ENCODE results near the gene PTPRQ. TPM values are rescaled to one million over a fixed set of nuclear protein-coding genes. Genes with fewer than 3 reads are reported as not detected.

The PTPRQ gene
- total RNA-seq, 1 experiment from 2014 or later, result not detected

DNA sequence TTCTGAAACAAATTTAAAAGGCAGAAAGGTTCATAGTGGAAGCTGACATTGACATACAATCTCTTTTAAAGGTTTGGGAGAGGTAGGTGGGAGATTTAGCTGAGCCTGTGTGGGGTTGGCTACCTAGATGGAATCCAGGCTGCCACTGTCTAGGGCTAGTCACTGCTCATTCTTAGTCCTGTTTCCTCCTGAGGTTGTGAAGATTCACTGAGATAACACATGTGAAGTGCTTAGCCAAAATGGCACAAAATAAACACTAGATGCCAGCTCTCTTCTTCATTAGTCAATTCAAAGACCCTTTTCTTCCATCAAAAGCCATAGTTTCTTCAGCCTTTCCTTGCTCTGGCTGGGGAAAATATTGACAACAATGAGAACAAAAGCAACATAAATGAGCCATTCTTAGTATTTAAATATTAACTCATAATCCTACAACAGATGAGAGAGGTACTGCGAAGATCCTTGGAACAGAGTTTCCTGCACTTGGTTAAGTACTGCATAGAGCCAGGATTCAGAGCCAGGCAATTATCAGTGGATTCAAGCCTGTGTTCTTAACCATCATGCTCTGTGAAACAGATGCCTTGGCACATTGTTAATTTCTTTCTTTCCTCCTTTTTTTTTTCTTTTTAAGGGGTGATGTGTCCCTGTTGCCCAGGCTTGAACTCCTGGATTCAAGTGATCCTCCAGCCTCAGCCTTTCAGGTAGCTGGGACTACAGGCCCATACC is 266.9 kb downstream of the PTPRQ start:
- no peaks in the 10 kb centered on the region for H3K27me3 ChIP-seq (replicated peaks; ENCODE audit: control insufficient read depth, insufficient read depth, low read length)
- TF ChIP-seq CTCF (IDR thresholded peaks at IDR 0.05; ENCODE audit: insufficient read depth in 1 of 2, low read depth in 1 of 2, low read length in 1 of 2, severe bottlenecking in 1 of 2, unreplicated experiment in 1 of 2), result no peak
- no peaks in the 10 kb centered on the region for H3K4me1 ChIP-seq
- Mint-ChIP-seq H3K27ac (ENCODE audit: unreplicated experiment) (no peak overlapping the region), H3K4me3 (ENCODE audit: unreplicated experiment) (no peak overlapping the region), H3K27me3 (ENCODE audit: insufficient read depth, unreplicated experiment) (peaks cover 3% of the 10 kb centered on the region), H3K4me1 (ENCODE audit: low read depth, unreplicated experiment) (no peaks in the 10 kb centered on the region), H3K9me3 (ENCODE audit: unreplicated experiment) (no peaks in the 10 kb centered on the region), H3K36me3 (ENCODE audit: insufficient read depth, unreplicated experiment) (no peaks in the 10 kb centered on the region)
- ChIA-PET CTCF (no interaction called here), POLR2A (no interaction called here)
- intact Hi-C loops (cut with micrococcal nuclease; ENCODE audit: unreplicated experiment), result no loop called here
- BruUV-seq (replicated peaks), result no TSS peak
- no peaks in the 10 kb centered on the region for H3K9me3 ChIP-seq
- H3K36me3 ChIP-seq (ENCODE audit: control insufficient read depth, insufficient read depth, low read length), result no peaks in the 10 kb centered on the region
- DNase-seq, result no peak
- H3K4me3 ChIP-seq (ENCODE audit: low read depth, low read length), result no peak overlapping the region

- intact Hi-C loops (cut with micrococcal nuclease; ENCODE audit: unreplicated experiment), result no loop called here
- ChIA-PET POLR2A (no interaction called here), CTCF (no interaction called here)
- Histone ChIP-seq H3K9me3 (no peaks in the 10 kb centered on the region), H3K36me3 (ENCODE audit: control insufficient read depth, insufficient read depth, low read length) (no peaks in the 10 kb centered on the region), H3K4me3 (ENCODE audit: low read depth, low read length) (no peak overlapping the region), H3K27me3 (replicated peaks; ENCODE audit: control insufficient read depth, insufficient read depth, low read length) (no peaks in the 10 kb centered on the region), H3K4me1 (no peaks in the 10 kb centered on the region)
- Mint-ChIP-seq H3K27me3 (ENCODE audit: insufficient read depth, unreplicated experiment) (peaks cover 3% of the 10 kb centered on the region), H3K36me3 (ENCODE audit: insufficient read depth, unreplicated experiment) (no peaks in the 10 kb centered on the region), H3K4me1 (ENCODE audit: low read depth, unreplicated experiment) (no peaks in the 10 kb centered on the region), H3K9me3 (ENCODE audit: unreplicated experiment) (no peaks in the 10 kb centered on the region), H3K27ac (ENCODE audit: unreplicated experiment) (no peak overlapping the region), H3K4me3 (ENCODE audit: unreplicated experiment) (no peak overlapping the region)
- TF ChIP-seq CTCF (IDR thresholded peaks at IDR 0.05; ENCODE audit: insufficient read depth in 1 of 2, low read depth in 1 of 2, low read length in 1 of 2, severe bottlenecking in 1 of 2, unreplicated experiment in 1 of 2), result no peak
- no TSS peak for BruUV-seq (replicated peaks)
- DNase-seq, result no peak
Observed at GRCh38 chr12:80711866-80712265, 267.8 kb downstream of the PTPRQ start.

- Histone ChIP-seq H3K27me3 (replicated peaks; ENCODE audit: control insufficient read depth, insufficient read depth, low read length) (no peaks in the 10 kb centered on the region), H3K9me3 (no peaks in the 10 kb centered on the region), H3K4me1 (no peaks in the 10 kb centered on the region), H3K36me3 (ENCODE audit: control insufficient read depth, insufficient read depth, low read length) (no peaks in the 10 kb centered on the region), H3K4me3 (ENCODE audit: low read depth, low read length) (no peak overlapping the region)
- no peak for DNase-seq
- TF ChIP-seq CTCF (IDR thresholded peaks at IDR 0.05; ENCODE audit: insufficient read depth in 1 of 2, low read depth in 1 of 2, low read length in 1 of 2, severe bottlenecking in 1 of 2, unreplicated experiment in 1 of 2), result no peak
- Mint-ChIP-seq H3K4me1 (ENCODE audit: low read depth, unreplicated experiment) (no peaks in the 10 kb centered on the region), H3K27ac (ENCODE audit: unreplicated experiment) (no peak overlapping the region), H3K36me3 (ENCODE audit: insufficient read depth, unreplicated experiment) (no peaks in the 10 kb centered on the region), H3K4me3 (ENCODE audit: unreplicated experiment) (no peak overlapping the region), H3K27me3 (ENCODE audit: insufficient read depth, unreplicated experiment) (peaks cover 3% of the 10 kb centered on the region), H3K9me3 (ENCODE audit: unreplicated experiment) (no peaks in the 10 kb centered on the region)
- CTCF ChIA-PET, result no interaction called here
- POLR2A ChIA-PET, result no interaction called here
- intact Hi-C loops (cut with micrococcal nuclease; ENCODE audit: unreplicated experiment), result no loop called here
- BruUV-seq (replicated peaks), result no TSS peak
Observed at GRCh38 chr12:80712866-80713265, 268.8 kb downstream of the PTPRQ start.

Measured in Caco-2 (cell line).